Calu3 (cell line): ENCODE data around the gene RNF213. TPM values are rescaled to one million over a fixed set of nuclear protein-coding genes. Genes with fewer than 3 reads are reported as not detected.

Source experiments
- BruUV-seq: library from RNA; stranded (reverse); fragments of 400-500 nt; replicated peaks from 2 replicates; lab custom pipeline; 2021; lab: Mats Ljungman, UMichigan
- CTCF ChIA-PET: fragments of 300-600 bp; sonication (Branson Sonifier 250); formaldehyde crosslinking; loops from one replicate; lab custom pipeline; 2022; ENCODE audit warnings: antibody characterized with exemption; lab: Charles Lee
- DNase-seq: peaks from one replicate; pipeline ENCODE4 v3.0.0; 2022
- H3K27ac Mint-ChIP-seq: one replicate; pipeline ENCODE4 v1.8.0; 2022; ENCODE audit warnings: mixed read lengths; ENCODE audit not compliant: unreplicated experiment
- H3K27me3 Mint-ChIP-seq: one replicate; pipeline ENCODE4 v1.8.0; 2022; ENCODE audit warnings: mixed read lengths; ENCODE audit not compliant: unreplicated experiment
- H3K36me3 Mint-ChIP-seq: one replicate; pipeline ENCODE4 v1.8.0; 2022; ENCODE audit warnings: mild to moderate bottlenecking, moderate library complexity, mixed read lengths; ENCODE audit not compliant: insufficient read depth, unreplicated experiment
- H3K4me1 Mint-ChIP-seq: one replicate; pipeline ENCODE4 v1.8.0; 2022; ENCODE audit warnings: mild to moderate bottlenecking, low read depth, mixed read lengths; ENCODE audit not compliant: unreplicated experiment
- H3K4me3 Mint-ChIP-seq: one replicate; pipeline ENCODE4 v1.8.0; 2022; ENCODE audit warnings: mild to moderate bottlenecking, low read depth, moderate library complexity, mixed read lengths; ENCODE audit not compliant: unreplicated experiment
- H3K9me3 Mint-ChIP-seq: one replicate; pipeline ENCODE4 v1.8.0; 2022; ENCODE audit warnings: low read depth, mixed read lengths; ENCODE audit not compliant: unreplicated experiment
- intact Hi-C: fragments of 100-400 bp; cut with micrococcal nuclease; formaldehyde crosslinking; loops from one replicate; pipeline ENCODE4 v1.10.0; 2022; ENCODE audit not compliant: unreplicated experiment
- total RNA-seq: library from RNA; stranded (reverse); gene quantifications from 2 replicates; pipeline ENCODE4 v1.2.3, GENCODE V29; 2022
- TF ChIP-seq, protein P1 (sequence below): fragments of 200-600 bp; IDR thresholded peaks from one replicate; pipeline ENCODE4 v1.8.0; 2022; ENCODE audit warnings: antibody characterized with exemption; ENCODE audit not compliant: unreplicated experiment

RNF213 gene
- total RNA-seq, 1 experiment from 2014 or later = 221 TPM

DNA sequence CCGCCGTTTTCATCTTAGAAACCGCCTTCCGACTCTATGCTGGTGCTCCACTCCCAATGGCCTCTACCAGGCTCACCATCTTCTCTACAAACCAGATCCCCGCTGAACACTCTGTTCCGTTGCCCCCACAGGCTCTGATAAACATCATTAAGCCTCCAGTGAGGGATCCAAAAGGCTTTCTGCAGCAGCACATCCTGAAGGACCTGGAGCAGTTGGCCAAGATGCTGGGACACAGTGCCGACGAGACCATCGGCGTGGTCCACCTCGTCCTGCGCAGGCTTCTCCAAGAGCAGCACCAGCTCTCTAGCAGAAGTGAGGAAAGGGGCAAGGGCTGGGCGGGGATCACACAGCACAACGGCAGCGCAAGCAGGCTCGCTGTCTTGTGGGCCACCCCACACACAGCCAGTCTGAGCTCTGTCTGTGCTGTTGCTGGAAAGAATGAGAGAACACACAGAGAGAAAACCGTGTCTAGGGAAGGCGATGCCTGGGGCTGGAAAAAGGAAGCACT, 120.8 kb downstream of the RNF213 start:
- Mint-ChIP-seq H3K4me3 (no peak overlapping the region), H3K36me3 (peaks cover 71% of the 10 kb centered on the region), H3K9me3 (no peaks in the 10 kb centered on the region), H3K4me1 (no peaks in the 10 kb centered on the region), H3K27ac (no peak overlapping the region), H3K27me3 (no peaks in the 10 kb centered on the region)
- TF ChIP-seq, protein P1, sequence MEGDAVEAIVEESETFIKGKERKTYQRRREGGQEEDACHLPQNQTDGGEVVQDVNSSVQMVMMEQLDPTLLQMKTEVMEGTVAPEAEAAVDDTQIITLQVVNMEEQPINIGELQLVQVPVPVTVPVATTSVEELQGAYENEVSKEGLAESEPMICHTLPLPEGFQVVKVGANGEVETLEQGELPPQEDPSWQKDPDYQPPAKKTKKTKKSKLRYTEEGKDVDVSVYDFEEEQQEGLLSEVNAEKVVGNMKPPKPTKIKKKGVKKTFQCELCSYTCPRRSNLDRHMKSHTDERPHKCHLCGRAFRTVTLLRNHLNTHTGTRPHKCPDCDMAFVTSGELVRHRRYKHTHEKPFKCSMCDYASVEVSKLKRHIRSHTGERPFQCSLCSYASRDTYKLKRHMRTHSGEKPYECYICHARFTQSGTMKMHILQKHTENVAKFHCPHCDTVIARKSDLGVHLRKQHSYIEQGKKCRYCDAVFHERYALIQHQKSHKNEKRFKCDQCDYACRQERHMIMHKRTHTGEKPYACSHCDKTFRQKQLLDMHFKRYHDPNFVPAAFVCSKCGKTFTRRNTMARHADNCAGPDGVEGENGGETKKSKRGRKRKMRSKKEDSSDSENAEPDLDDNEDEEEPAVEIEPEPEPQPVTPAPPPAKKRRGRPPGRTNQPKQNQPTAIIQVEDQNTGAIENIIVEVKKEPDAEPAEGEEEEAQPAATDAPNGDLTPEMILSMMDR = no peak
- BruUV-seq = no TSS peak
- CTCF ChIA-PET = no interaction called here
- no peak for DNase-seq
- intact Hi-C loops = no loop called here

DNA sequence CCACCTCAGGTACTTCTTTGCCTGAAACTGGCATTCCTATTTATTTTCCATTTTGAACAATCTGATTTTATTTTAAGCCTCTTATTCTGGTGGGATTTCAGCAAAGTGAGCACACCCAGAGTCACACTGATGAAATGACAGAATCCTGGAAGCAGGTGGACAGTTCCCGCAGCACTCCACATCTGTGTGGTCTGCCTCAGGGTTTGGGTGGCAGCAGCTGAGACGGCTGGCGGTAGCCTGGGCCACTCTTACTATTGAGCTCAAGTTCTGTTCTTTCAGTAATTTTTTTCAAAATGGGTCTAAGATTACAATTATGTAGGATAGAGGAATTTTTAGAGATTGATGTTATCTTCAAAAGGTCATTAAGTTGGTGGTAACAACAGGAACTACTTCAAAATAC, 121.8 kb downstream of the RNF213 start:
- CTCF ChIA-PET = no interaction called here
- intact Hi-C loops = no loop called here
- no peak overlapping the region for H3K4me3 Mint-ChIP-seq
- H3K27ac Mint-ChIP-seq = no peak overlapping the region
- no TSS peak for BruUV-seq
- H3K9me3 Mint-ChIP-seq = no peaks in the 10 kb centered on the region
- no peaks in the 10 kb centered on the region for H3K27me3 Mint-ChIP-seq
- TF ChIP-seq, protein P1 = no peak
- H3K36me3 Mint-ChIP-seq = peaks cover 66% of the 10 kb centered on the region
- H3K4me1 Mint-ChIP-seq = no peaks in the 10 kb centered on the region
- DNase-seq = no peak

DNA sequence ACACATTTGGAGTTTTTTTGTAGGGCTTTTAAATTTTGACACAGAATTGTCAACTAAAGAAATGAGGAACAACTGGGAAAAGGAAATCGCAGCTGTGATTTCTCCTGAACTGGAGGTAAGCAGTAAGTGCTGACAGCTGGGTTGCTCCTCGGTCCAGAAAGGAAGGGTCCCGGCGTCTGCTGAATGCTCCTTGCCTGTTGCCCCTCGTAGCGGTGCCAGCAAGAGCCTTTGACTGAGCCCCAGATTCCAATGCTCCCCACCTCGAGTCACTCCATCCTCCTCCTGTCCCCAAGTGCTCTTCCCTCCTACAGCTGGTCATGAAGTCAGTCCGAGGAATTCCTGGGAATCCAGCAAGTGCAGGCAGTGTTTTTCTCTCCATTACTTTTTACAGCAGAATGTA, 122.3 kb downstream of the RNF213 start:
- BruUV-seq = no TSS peak
- TF ChIP-seq, protein P1 = no peak
- H3K9me3 Mint-ChIP-seq = no peaks in the 10 kb centered on the region
- H3K4me3 Mint-ChIP-seq = no peak overlapping the region
- H3K27me3 Mint-ChIP-seq = no peaks in the 10 kb centered on the region
- no peaks in the 10 kb centered on the region for H3K4me1 Mint-ChIP-seq
- H3K27ac Mint-ChIP-seq = no peak overlapping the region
- DNase-seq = no peak
- H3K36me3 Mint-ChIP-seq = peaks cover 65% of the 10 kb centered on the region
- intact Hi-C loops = no loop called here
- CTCF ChIA-PET = no interaction called here

DNA sequence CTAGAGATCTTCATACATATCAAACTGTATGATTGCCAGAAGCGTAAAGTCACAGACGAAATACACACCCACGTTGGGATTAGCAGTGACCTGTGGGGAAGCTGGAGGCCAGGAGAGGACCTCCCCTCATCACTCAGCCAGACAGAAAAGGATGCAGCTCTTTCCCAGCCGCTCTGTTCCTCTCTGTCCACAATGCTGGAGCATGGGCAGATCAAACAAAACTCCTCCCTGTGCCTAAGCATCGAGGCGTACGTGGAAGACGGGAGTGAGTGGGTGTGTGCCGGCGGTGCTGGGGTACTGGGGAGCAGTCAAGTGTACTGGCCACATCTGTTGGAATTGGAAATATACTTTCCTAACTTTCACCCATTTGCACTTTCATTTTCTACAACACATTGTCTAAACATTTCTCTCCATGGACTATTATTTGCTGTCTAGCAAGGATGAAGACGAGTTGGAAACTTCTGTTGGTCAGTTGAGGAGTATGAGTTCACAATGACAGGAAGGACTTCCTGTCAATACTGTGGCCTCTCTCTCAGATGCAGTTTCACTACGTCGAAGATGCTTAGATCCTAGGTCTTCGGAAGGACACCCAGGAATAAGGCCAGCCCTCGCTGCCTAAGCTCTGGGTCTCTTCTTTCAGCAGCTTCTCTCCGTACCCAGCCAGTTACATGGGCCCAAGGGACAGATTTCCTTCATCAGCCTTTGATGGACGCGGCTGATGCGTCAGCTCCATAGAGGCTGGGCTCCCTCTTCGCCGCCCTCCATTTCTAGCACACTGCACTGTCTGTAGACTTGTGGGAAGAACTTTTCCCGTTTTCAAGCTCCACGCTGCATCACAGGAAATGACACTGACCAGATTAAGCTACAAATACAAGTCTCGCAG, 123.7 kb downstream of the RNF213 start:
- no peaks in the 10 kb centered on the region for H3K27me3 Mint-ChIP-seq
- CTCF ChIA-PET = no interaction called here
- intact Hi-C loops = no loop called here
- H3K9me3 Mint-ChIP-seq = no peaks in the 10 kb centered on the region
- no peak overlapping the region for H3K27ac Mint-ChIP-seq
- no peak for DNase-seq
- no TSS peak for BruUV-seq
- H3K36me3 Mint-ChIP-seq = peaks cover 71% of the 10 kb centered on the region
- H3K4me1 Mint-ChIP-seq = no peaks in the 10 kb centered on the region
- no peak overlapping the region for H3K4me3 Mint-ChIP-seq
- TF ChIP-seq, protein P1 = no peak
